H9 (cell line): Measurements from ENCODE around the gene DENND4A. TPM values are rescaled to one million over a fixed set of nuclear protein-coding genes. Genes with fewer than 3 reads are reported as not detected.

Experiments used
- DNase-seq: peaks from one replicate; pipeline ENCODE4 v3.0.0-alpha.2; 2017
- H2AFZ ChIP-seq: one replicate; pipeline ENCODE4 v1.6.1; 2013; ENCODE audit warnings: mild to moderate bottlenecking, low read length, control low read depth, moderate library complexity
- H2AK5ac ChIP-seq: 2 replicates; pipeline ENCODE4 v1.6.1; 2013; ENCODE audit warnings: low read length, control low read depth, mixed read lengths; ENCODE audit not compliant: insufficient read length
- H2BK120ac ChIP-seq: one replicate; pipeline ENCODE4 v1.6.1; 2013; ENCODE audit warnings: low read depth, mild to moderate bottlenecking, low read length, control low read depth, inconsistent platforms; ENCODE audit not compliant: poor library complexity, severe bottlenecking
- H2BK12ac ChIP-seq: 2 replicates; pipeline ENCODE4 v1.6.1; 2013; ENCODE audit warnings: low read length, control low read depth, mixed read lengths, low read depth; ENCODE audit not compliant: insufficient read length
- H2BK15ac ChIP-seq: 2 replicates; pipeline ENCODE4 v1.6.1; 2013; ENCODE audit warnings: low read depth, low read length, control low read depth
- H2BK20ac ChIP-seq: one replicate; pipeline ENCODE4 v1.6.1; 2013; ENCODE audit warnings: low read depth, mild to moderate bottlenecking, low read length, control low read depth, inconsistent platforms; ENCODE audit not compliant: poor library complexity, severe bottlenecking
- H2BK5ac ChIP-seq: 2 replicates; pipeline ENCODE4 v1.6.1; 2013; ENCODE audit warnings: low read length, control low read depth, mixed read lengths; ENCODE audit not compliant: insufficient read length
- H3K14ac ChIP-seq: 2 replicates; pipeline ENCODE4 v1.6.1; 2013; ENCODE audit warnings: low read length, control low read depth; ENCODE audit not compliant: insufficient read depth
- H3K18ac ChIP-seq: 2 replicates; pipeline ENCODE4 v1.6.1; 2013; ENCODE audit warnings: low read depth, mild to moderate bottlenecking, mixed read lengths, low read length, control low read depth; ENCODE audit not compliant: insufficient read length
- H3K23ac ChIP-seq: 2 replicates; pipeline ENCODE4 v1.6.1; 2013; ENCODE audit warnings: low read length, control low read depth, mixed read lengths, low read depth; ENCODE audit not compliant: insufficient read length
- H3K23me2 ChIP-seq: 2 replicates; pipeline ENCODE4 v1.6.1; 2013; ENCODE audit warnings: low read depth, mild to moderate bottlenecking, mixed read lengths, low read length, control low read depth; ENCODE audit not compliant: insufficient read length, poor library complexity, severe bottlenecking
- H3K27ac ChIP-seq: 2 replicates; pipeline ENCODE4 v1.5.1; 2013; ENCODE audit warnings: low read length, control low read depth, mixed read lengths, low read depth; ENCODE audit not compliant: insufficient read length
- H3K27me3 ChIP-seq: 2 replicates; pipeline ENCODE4 v1.6.1; 2013; ENCODE audit warnings: low read length, control low read depth, inconsistent platforms; ENCODE audit not compliant: insufficient read depth
- H3K4ac ChIP-seq: 2 replicates; pipeline ENCODE4 v1.6.1; 2013; ENCODE audit warnings: low read depth, mild to moderate bottlenecking, control low read depth, inconsistent platforms, low read length, moderate library complexity
- H3K4me1 ChIP-seq: 2 replicates; pipeline ENCODE4 v1.6.1; 2013; ENCODE audit warnings: low read length, control low read depth, inconsistent platforms; ENCODE audit not compliant: insufficient read depth
- H3K4me2 ChIP-seq: 2 replicates; pipeline ENCODE4 v1.6.1; 2013; ENCODE audit warnings: low read length, control low read depth, mixed read lengths; ENCODE audit not compliant: insufficient read length, insufficient read depth
- H3K56ac ChIP-seq: 2 replicates; pipeline ENCODE4 v1.6.1; 2013; ENCODE audit warnings: low read depth, mild to moderate bottlenecking, mixed read lengths, low read length, control low read depth; ENCODE audit not compliant: insufficient read length
- H3K79me1 ChIP-seq: 2 replicates; pipeline ENCODE4 v1.6.1; 2013; ENCODE audit warnings: low read depth, mild to moderate bottlenecking, moderate library complexity, low read length, control low read depth, inconsistent platforms; ENCODE audit not compliant: insufficient read depth, poor library complexity, severe bottlenecking
- H3K79me2 ChIP-seq: 2 replicates; pipeline ENCODE4 v1.6.1; 2013; ENCODE audit warnings: low read length, control low read depth, inconsistent platforms; ENCODE audit not compliant: insufficient read depth
- H3K9ac ChIP-seq: 2 replicates; pipeline ENCODE4 v1.6.1; 2013; ENCODE audit warnings: low read length, control low read depth, mixed read lengths; ENCODE audit not compliant: insufficient read length; ENCODE audit errors: extremely low read depth
- H3K9me3 ChIP-seq: one replicate; pipeline ENCODE4 v1.6.1; 2013; ENCODE audit warnings: low read depth, low read length, inconsistent platforms; ENCODE audit not compliant: control insufficient read depth
- H3T11ph ChIP-seq: one replicate; pipeline ENCODE4 v1.6.1; 2013; ENCODE audit warnings: mild to moderate bottlenecking, low read length, control low read depth, inconsistent platforms
- H4K20me1 ChIP-seq: one replicate; pipeline ENCODE4 v1.6.1; 2013; ENCODE audit not compliant: control insufficient read depth, insufficient read length, insufficient read depth
- H4K5ac ChIP-seq: 2 replicates; pipeline ENCODE4 v1.6.1; 2013; ENCODE audit warnings: low read depth, mild to moderate bottlenecking, mixed read lengths, low read length, control low read depth; ENCODE audit not compliant: insufficient read length
- H4K8ac ChIP-seq: replicated peaks from 2 replicates; pipeline ENCODE4 v1.6.1; 2013; ENCODE audit warnings: low read length, control low read depth, mixed read lengths, low read depth; ENCODE audit not compliant: insufficient read length
- H4K91ac ChIP-seq: 2 replicates; pipeline ENCODE4 v1.6.1; 2013; ENCODE audit warnings: low read depth, mild to moderate bottlenecking, moderate library complexity, mixed read lengths, low read length, control low read depth; ENCODE audit not compliant: insufficient read length
- H3K27ac Mint-ChIP-seq, 3 experiments: 2 replicates in 2 of 3; 3 replicates in 1 of 3; pipeline ENCODE4 v1.8.0; 2020 to 2021; ENCODE audit warnings: mixed read lengths in 3 of 3, mild to moderate bottlenecking in 1 of 3, moderate library complexity in 1 of 3
- H3K27me3 Mint-ChIP-seq: 2 replicates; pipeline ENCODE4 v1.8.0; 2021; ENCODE audit warnings: low read depth, mild to moderate bottlenecking, moderate library complexity, mixed read lengths
- H3K36me3 Mint-ChIP-seq, 3 experiments: 2 replicates in 2 of 3; 3 replicates in 1 of 3; pipeline ENCODE4 v1.8.0; 2020 to 2021; ENCODE audit warnings: low read depth in 3 of 3, mixed read lengths in 3 of 3; ENCODE audit not compliant: insufficient read depth in 1 of 3
- H3K4me1 Mint-ChIP-seq, 2 experiments: 2 replicates each; pipeline ENCODE4 v1.8.0; 2020; ENCODE audit warnings: mixed read lengths in 2 of 2
- H3K4me3 Mint-ChIP-seq, 2 experiments: 2 replicates in 1 of 2; 3 replicates in 1 of 2; pipeline ENCODE4 v1.8.0; 2020 to 2021; ENCODE audit warnings: mild to moderate bottlenecking in 2 of 2, mixed read lengths in 2 of 2, moderate library complexity in 1 of 2
- H3K9me3 Mint-ChIP-seq, 2 experiments: 2 replicates in 1 of 2; 3 replicates in 1 of 2; pipeline ENCODE4 v1.8.0; 2020; ENCODE audit warnings: mild to moderate bottlenecking in 2 of 2, mixed read lengths in 2 of 2, moderate library complexity in 1 of 2
- WGBS: extraction: QIAGEN DNeasy Blood & Tissue Kit; methylation state at CpG from one replicate; pipeline ENCODE4 v1.1.7; 2013; ENCODE audit warnings: missing lambda C conversion rate, low lambda C conversion rate, mixed read lengths; ENCODE audit not compliant: insufficient read length; ENCODE audit errors: extremely low coverage; 5-methylcytosine and 5-hydroxymethylcytosine counted together
- total RNA-seq: library from RNA; stranded (reverse); gene quantifications from 2 replicates; pipeline ENCODE4 v1.2.1, GENCODE V29; 2021
- TF ChIP-seq, protein P1 (sequence below): fragments of 200-600 bp; sonication (generic); conservative IDR thresholded peaks from 3 replicates; pipeline ENCODE4 v1.8.0; 2021; ENCODE audit warnings: antibody characterized with exemption, mild to moderate bottlenecking

The DENND4A gene
- total RNA-seq, 1 experiment from 2014 or later = 4.7 TPM

DNA sequence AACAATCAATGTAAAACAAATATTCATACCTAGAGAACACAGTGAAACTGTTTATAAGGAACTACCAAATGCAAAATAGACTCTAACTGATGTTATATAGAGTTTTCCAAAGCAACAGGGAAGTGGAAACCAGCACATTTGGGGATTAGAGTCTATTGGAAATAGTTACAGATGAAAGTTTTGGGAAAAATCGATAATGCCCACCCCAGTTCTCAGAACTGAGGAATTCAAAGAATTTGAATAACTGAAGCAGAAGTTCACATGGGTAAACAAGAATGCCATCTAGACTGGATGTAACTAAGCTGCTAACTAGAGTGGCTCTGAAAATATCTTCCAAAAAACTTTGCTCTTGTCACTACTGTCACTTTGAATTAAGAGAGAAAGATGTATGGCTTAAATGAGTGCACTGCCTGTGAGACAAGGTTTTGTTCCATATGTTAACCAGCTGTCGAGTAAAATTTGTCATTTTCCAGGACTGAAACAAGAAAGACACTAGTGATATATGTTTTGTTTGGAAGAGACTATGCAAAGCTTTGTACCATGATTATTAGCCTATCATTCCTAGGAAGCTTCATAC lies 9.2 kb upstream of the DENND4A start:
- no peak overlapping the region for H3T11ph ChIP-seq
- H2BK12ac ChIP-seq = no peak overlapping the region
- H3K9me3 Mint-ChIP-seq = no peaks in the 10 kb centered on the region
- no peak overlapping the region for H3K4me2 ChIP-seq
- H2AK5ac ChIP-seq = no peak overlapping the region
- peaks cover 4% of the 10 kb centered on the region; the same call in 1 of the 2 replicates for H3K4me1 ChIP-seq
- H3K56ac ChIP-seq = no peak overlapping the region
- no peak overlapping the region for H4K8ac ChIP-seq
- no peak overlapping the region for H3K18ac ChIP-seq
- no peaks in the 10 kb centered on the region for H4K20me1 ChIP-seq
- H4K91ac ChIP-seq = no peak overlapping the region
- H2BK20ac ChIP-seq = no peak overlapping the region
- H3K27me3 ChIP-seq = no peaks in the 10 kb centered on the region
- H3K4me1 Mint-ChIP-seq = peaks cover 13% of the 10 kb centered on the region in 2 experiments
- TF ChIP-seq, protein P1, sequence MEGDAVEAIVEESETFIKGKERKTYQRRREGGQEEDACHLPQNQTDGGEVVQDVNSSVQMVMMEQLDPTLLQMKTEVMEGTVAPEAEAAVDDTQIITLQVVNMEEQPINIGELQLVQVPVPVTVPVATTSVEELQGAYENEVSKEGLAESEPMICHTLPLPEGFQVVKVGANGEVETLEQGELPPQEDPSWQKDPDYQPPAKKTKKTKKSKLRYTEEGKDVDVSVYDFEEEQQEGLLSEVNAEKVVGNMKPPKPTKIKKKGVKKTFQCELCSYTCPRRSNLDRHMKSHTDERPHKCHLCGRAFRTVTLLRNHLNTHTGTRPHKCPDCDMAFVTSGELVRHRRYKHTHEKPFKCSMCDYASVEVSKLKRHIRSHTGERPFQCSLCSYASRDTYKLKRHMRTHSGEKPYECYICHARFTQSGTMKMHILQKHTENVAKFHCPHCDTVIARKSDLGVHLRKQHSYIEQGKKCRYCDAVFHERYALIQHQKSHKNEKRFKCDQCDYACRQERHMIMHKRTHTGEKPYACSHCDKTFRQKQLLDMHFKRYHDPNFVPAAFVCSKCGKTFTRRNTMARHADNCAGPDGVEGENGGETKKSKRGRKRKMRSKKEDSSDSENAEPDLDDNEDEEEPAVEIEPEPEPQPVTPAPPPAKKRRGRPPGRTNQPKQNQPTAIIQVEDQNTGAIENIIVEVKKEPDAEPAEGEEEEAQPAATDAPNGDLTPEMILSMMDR = no peak
- no peak overlapping the region for H2BK120ac ChIP-seq
- no peaks in the 10 kb centered on the region for H3K23me2 ChIP-seq
- no peaks in the 10 kb centered on the region for H3K36me3 Mint-ChIP-seq
- no peak for DNase-seq
- H3K79me1 ChIP-seq = no peaks in the 10 kb centered on the region
- no peaks in the 10 kb centered on the region for H3K27me3 Mint-ChIP-seq
- no peak overlapping the region for H2BK5ac ChIP-seq
- no peak overlapping the region for H3K27ac Mint-ChIP-seq
- no CpG with 5 or more reads among the region's 2 CpGs for WGBS
- no peak overlapping the region for H3K14ac ChIP-seq
- no peak overlapping the region for H3K4me3 Mint-ChIP-seq
- H2BK15ac ChIP-seq = no peak overlapping the region
- H3K4ac ChIP-seq = no peak overlapping the region
- H2AFZ ChIP-seq = no peak overlapping the region
- H3K9ac ChIP-seq = no peak overlapping the region
- H3K79me2 ChIP-seq = no peaks in the 10 kb centered on the region
- no peaks in the 10 kb centered on the region for H3K9me3 ChIP-seq
- H4K5ac ChIP-seq = no peak overlapping the region
- no peak overlapping the region for H3K23ac ChIP-seq
- H3K27ac ChIP-seq = no peak overlapping the region
